ENCODE measurements around the gene IPO5.

The IPO5 gene

GRCh38 chr13:98066636-98067035 is 113.2 kb downstream of the IPO5 start:
- DNase-seq: no peak

DNA sequence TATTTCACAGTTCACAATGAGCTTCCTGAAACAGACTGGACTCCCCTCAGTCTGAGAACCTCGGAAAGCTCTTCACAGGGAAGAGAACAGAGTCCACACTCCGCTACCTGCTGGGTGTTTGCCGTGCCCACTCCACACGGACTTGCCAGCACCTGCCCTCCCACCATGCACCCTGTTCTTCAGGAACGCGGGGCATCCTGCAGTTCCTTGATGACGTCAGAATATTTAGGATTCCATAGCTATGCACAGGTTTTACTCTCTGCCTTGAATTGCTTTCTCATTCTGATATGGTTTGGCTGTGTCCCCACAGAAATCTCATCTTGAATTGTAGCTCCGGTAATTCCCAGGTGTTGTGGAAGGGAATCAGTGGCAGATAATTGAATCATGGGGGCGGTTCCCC is 115.0 kb downstream of the IPO5 start:
- no peak for DNase-seq

DNA sequence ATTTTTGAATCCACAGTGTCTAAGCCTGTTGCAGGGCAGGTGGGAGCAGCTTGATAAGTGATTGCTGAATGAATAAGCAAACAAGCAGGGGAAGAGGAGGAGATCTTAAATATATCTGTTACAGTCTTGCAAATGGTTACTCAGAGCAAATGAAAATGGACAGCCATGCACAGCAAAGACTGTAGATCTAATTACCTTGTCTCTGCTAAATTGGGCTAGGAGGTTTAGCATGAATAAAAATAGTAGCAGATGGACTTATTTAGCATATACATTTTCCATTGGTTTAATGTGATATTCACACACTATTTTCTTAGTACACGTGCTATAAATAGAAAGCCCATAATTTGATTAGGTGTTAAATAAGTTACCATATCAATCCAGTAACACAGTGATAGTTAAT is 116.5 kb downstream of the IPO5 start:
- DNase-seq: no peak

- no peak for DNase-seq
Observed at GRCh38 chr13:98071316-98071715, 117.8 kb downstream of the IPO5 start.

DNA sequence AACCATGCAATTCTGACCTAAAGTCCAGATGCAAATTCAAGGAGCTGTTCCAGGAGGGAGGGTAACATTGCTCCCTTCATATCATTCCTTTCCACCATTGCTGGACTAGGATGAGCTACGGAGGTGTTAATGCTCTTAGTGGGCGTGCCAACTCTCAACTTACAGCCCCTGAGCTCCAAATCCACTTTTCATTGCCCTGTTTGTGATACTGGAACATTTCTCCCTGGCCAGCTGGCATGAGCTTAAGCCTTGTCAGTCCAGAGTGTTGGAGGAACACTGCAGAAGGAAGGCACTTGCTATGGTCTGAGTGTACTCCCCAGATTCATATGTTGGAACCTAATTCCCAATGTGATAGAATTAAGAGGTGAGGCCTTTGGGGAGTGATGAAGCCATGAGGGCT is 119.0 kb downstream of the IPO5 start:
- no peak for DNase-seq
